ENCODE results near the gene MORN4. TPM values are rescaled to one million over a fixed set of nuclear protein-coding genes. Genes with fewer than 3 reads are reported as not detected.

The MORN4 gene
- polyA plus RNA-seq, 1 donor (not counting 4 experiments of a cell fraction or from before 2014, with no cell fraction given), result 9.1 TPM

DNA sequence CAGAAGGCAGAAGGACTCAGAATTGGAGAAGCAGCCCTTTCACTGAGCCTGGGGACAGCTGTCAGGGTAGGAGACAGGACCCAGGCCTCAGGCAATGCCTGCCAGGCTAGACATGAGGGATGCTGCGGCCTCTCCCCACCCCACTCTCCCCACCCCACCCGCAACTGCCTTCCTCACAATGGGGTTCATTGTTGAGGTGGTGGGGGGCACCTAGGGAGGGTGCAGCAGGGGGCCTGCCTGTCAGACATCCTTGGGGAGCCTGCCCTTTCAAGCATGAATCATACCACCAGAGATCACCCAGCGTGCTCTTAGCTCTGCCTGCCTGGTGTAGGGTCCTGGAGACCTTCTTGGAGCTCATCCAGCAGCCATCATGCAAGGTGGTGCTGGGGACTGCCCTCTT is 43.8 kb downstream of the MORN4 start, which contains the start of gene C10orf62:
Gene C10orf62, plus strand, starts transcription at position 243 of the 400 bp plus-strand sequence. CDS start 177 bp downstream, outside the sequence.
- no peaks in the 10 kb centered on the region for H3K9me3 ChIP-seq (ENCODE audit: control insufficient read depth, low read depth, low read length)
- H4K20me1 ChIP-seq (ENCODE audit: control insufficient read depth, extremely low read depth, insufficient read depth, low read length), result no peaks in the 10 kb centered on the region
- no peak for FAIRE-seq
- dilution Hi-C loops (cut with MboI; ENCODE audit: extremely low pct_ligation_motif_present, low sequenced_read_pairs), result no loop called here
- H2AFZ ChIP-seq (ENCODE audit: control insufficient read depth, low read length), result no peak within 1 kb of the TSS
- H3K9me1 ChIP-seq (ENCODE audit: control insufficient read depth, extremely low read depth, insufficient read depth, low read length), result no peaks in the 10 kb centered on the region
- TF ChIP-seq, protein P1, sequence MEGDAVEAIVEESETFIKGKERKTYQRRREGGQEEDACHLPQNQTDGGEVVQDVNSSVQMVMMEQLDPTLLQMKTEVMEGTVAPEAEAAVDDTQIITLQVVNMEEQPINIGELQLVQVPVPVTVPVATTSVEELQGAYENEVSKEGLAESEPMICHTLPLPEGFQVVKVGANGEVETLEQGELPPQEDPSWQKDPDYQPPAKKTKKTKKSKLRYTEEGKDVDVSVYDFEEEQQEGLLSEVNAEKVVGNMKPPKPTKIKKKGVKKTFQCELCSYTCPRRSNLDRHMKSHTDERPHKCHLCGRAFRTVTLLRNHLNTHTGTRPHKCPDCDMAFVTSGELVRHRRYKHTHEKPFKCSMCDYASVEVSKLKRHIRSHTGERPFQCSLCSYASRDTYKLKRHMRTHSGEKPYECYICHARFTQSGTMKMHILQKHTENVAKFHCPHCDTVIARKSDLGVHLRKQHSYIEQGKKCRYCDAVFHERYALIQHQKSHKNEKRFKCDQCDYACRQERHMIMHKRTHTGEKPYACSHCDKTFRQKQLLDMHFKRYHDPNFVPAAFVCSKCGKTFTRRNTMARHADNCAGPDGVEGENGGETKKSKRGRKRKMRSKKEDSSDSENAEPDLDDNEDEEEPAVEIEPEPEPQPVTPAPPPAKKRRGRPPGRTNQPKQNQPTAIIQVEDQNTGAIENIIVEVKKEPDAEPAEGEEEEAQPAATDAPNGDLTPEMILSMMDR (optimal IDR thresholded peaks at IDR 0.05 in 1 of 3, IDR thresholded peaks at IDR 0.05 in 1 of 3, conservative IDR thresholded peaks at IDR 0.05 in 1 of 3; ENCODE audit: extremely low read depth in 1 of 3, insufficient read depth in 2 of 3, low read length in 3 of 3), result no peak
- no peak for TF ChIP-seq EZH2 (IDR thresholded peaks at IDR 0.05; ENCODE audit: low read length)
- no peaks in the 10 kb centered on the region for H3K79me2 ChIP-seq (ENCODE audit: control insufficient read depth, insufficient read depth, low read length)
- no peaks in the 10 kb centered on the region for H3K27me3 ChIP-seq (ENCODE audit: control insufficient read depth, extremely low read depth, insufficient read depth, low read length)
- H3K4me1 ChIP-seq (ENCODE audit: control insufficient read depth, extremely low read depth, insufficient read depth, low read length), result peaks cover 6% of the 10 kb centered on the region
- no peak for DNase-seq (ENCODE audit: low read depth, low spot score)
- H3K36me3 ChIP-seq (ENCODE audit: control insufficient read depth in 2 of 2, extremely low read depth in 1 of 2, insufficient read depth in 2 of 2, low read length in 2 of 2), result no peaks in the 10 kb centered on the region
- no peak within 1 kb of the TSS for H3K9ac ChIP-seq (ENCODE audit: control insufficient read depth, extremely low read depth, insufficient read depth, low read length)
- H3K4me3 ChIP-seq (ENCODE audit: control insufficient read depth in 2 of 3, extremely low read depth in 1 of 3, insufficient read depth in 2 of 3, low read depth in 1 of 3, low read length in 3 of 3), result no peak within 1 kb of the TSS
- no peak within 1 kb of the TSS for H3K4me2 ChIP-seq (ENCODE audit: control insufficient read depth, extremely low read depth, insufficient read depth, low read depth, low read length)
- no peak within 1 kb of the TSS for H3K27ac ChIP-seq (ENCODE audit: control insufficient read depth, insufficient read depth, low read length)

DNA sequence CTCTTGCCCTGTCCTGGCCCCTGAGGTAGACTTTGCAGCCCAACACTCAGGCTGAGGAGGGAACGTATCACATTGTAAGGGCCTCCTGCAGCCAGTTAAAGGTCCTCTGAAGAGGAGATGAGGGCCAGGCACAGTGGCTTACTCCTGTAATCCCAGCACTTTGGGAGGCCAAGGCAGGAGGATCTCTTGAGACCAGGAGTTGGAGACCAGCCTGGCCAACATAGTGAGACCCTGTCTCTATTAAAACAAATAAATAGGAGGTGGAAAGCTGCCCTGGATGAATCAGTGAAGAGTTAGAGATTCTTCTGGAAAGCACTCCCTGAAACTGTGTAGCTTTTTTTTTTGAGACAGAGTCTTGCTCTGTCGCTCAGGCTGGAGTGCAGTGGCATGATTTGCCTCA is 46.1 kb downstream of the MORN4 start:
- dilution Hi-C loops (cut with MboI; ENCODE audit: extremely low pct_ligation_motif_present, low sequenced_read_pairs), result no loop called here
- H3K36me3 ChIP-seq (ENCODE audit: control insufficient read depth in 2 of 2, extremely low read depth in 1 of 2, insufficient read depth in 2 of 2, low read length in 2 of 2), result no peaks in the 10 kb centered on the region
- H3K9ac ChIP-seq (ENCODE audit: control insufficient read depth, extremely low read depth, insufficient read depth, low read length), result no peak overlapping the region
- FAIRE-seq, result no peak
- H3K9me3 ChIP-seq (ENCODE audit: control insufficient read depth, low read depth, low read length), result no peaks in the 10 kb centered on the region
- H3K4me2 ChIP-seq (ENCODE audit: control insufficient read depth, extremely low read depth, insufficient read depth, low read depth, low read length), result no peak overlapping the region
- H3K27me3 ChIP-seq (ENCODE audit: control insufficient read depth, extremely low read depth, insufficient read depth, low read length), result no peaks in the 10 kb centered on the region
- no peak overlapping the region for H3K27ac ChIP-seq (ENCODE audit: control insufficient read depth, insufficient read depth, low read length)
- DNase-seq (ENCODE audit: low read depth, low spot score), result no peak
- H3K4me1 ChIP-seq (ENCODE audit: control insufficient read depth, extremely low read depth, insufficient read depth, low read length), result peaks cover 16% of the 10 kb centered on the region
- no peaks in the 10 kb centered on the region for H3K9me1 ChIP-seq (ENCODE audit: control insufficient read depth, extremely low read depth, insufficient read depth, low read length)
- TF ChIP-seq, protein P1 (optimal IDR thresholded peaks at IDR 0.05 in 1 of 3, IDR thresholded peaks at IDR 0.05 in 1 of 3, conservative IDR thresholded peaks at IDR 0.05 in 1 of 3; ENCODE audit: extremely low read depth in 1 of 3, insufficient read depth in 2 of 3, low read length in 3 of 3), result no peak
- no peak for TF ChIP-seq EZH2 (IDR thresholded peaks at IDR 0.05; ENCODE audit: low read length)
- no peak overlapping the region for H3K4me3 ChIP-seq (ENCODE audit: control insufficient read depth in 2 of 3, extremely low read depth in 1 of 3, insufficient read depth in 2 of 3, low read depth in 1 of 3, low read length in 3 of 3)
- no peaks in the 10 kb centered on the region for H3K79me2 ChIP-seq (ENCODE audit: control insufficient read depth, insufficient read depth, low read length)
- no peak overlapping the region for H2AFZ ChIP-seq (ENCODE audit: control insufficient read depth, low read length)
- no peaks in the 10 kb centered on the region for H4K20me1 ChIP-seq (ENCODE audit: control insufficient read depth, extremely low read depth, insufficient read depth, low read length)
